GM18873 (cell line): Measurements from ENCODE around the gene CRADD.
"Not testable (repeated sequence)": the region's sequence is repeated elsewhere in the genome, so short reads cannot be mapped to it uniquely, and the experiment has no call there.

ENCODE experiments used
- ATAC-seq: cut with Tn5 transposase; IDR thresholded peaks from one replicate; pipeline ENCODE4 v1.9.1; 2021; ENCODE audit warnings: mild to moderate bottlenecking, moderate library complexity, moderate number of reproducible peaks; ENCODE audit not compliant: unreplicated experiment, low FRiP score

Gene CRADD

DNA sequence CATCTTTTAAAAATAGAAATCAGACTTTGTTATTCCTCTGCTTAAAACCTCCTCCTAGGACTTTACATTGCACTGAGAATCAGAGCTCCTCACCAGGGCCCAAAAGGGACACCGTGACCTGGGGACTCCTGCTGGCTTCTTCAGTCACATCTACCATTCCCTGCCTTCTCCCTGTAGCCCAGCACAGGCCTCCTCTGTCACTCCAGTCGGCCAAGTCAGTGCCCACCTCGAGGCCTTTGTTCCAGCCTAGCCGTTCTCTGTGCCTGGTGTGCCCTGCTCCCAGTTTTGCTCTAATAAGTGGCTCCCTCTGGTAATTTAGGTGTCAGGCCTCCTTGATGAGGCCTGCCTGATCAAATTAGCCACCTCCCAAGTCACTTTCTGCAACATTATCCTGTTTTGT lies 27.4 kb downstream of the CRADD start:
- no peak for ATAC-seq

DNA sequence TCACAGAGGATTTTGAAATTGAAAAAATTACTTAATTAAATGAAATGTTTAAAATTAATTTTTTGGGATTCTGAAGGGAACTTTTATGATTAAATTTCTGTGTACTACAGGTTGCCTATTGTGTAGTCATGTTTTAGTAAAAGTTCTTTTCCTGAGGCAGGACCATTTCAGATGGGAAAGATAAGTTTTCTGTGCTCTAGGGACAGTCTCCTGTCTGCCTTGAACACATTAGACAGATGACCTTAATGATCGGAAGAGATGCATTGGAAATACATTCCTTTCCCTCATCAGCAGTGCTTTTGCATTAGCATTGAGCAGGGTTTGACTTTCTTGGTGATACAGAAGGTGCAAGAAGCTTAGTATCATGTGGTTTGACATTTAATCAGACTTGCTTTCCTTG lies 28.1 kb downstream of the CRADD start:
- ATAC-seq = no peak

DNA sequence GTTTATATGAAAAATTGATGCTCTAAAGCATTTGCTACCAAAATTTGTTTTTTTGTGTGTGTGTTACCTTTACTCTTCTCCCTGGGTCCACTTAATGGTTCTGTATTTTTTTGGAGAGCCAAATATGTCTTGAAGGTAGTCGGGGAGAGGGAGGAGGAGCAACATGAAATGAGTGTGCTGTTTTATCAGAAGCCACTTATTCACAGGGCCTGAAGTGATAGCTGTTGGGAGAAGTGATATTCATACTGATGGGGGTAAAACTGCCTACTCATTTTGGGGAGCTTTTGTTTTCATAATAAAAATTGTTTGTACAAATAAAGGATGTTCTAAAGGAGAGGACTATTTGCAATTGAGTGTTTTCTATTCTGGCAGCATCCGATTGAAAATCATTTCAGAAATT lies 29.2 kb downstream of the CRADD start:
- no peak for ATAC-seq

DNA sequence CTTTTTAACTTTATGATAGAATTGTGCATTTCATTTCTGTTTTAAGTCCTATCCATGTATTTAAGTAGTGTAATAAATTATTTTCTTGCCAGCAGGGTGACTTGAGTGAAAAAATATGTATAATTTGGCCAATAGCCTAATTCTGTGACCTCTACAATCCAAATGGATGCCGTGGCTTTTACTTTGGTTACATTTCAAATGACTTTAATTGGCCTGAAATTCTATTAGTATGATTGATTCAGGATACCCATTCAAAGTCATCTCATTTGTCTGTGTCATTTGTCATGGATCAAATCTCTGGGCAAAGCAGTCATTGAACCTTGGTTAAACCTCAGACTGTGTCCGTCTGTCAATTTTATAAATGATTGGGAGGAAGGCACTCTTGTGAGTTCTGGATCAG lies 29.6 kb downstream of the CRADD start:
- no peak for ATAC-seq

- ATAC-seq = no peak
Measured at GRCh38 chr12:93707836-93708235, 30.7 kb downstream of the CRADD start.

DNA sequence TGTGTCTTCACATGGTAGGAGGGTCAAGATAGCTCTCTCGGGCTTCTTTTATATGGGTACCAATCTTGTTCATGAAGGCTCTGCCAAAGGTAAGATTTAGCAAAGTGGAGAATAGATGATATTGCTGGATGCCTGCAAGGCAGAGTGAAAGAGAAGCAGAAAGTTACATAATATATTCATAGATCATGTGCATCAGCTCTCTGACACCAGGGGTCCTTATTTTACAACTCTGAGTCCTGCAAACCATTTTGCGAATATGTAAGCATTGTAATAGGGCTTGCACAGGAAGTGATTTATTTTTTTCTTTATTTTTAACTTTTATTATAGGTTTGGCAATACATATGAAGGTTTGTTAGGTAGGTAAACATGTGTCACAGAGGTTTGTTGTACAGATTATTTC lies 31.8 kb downstream of the CRADD start:
- no peak for ATAC-seq

DNA sequence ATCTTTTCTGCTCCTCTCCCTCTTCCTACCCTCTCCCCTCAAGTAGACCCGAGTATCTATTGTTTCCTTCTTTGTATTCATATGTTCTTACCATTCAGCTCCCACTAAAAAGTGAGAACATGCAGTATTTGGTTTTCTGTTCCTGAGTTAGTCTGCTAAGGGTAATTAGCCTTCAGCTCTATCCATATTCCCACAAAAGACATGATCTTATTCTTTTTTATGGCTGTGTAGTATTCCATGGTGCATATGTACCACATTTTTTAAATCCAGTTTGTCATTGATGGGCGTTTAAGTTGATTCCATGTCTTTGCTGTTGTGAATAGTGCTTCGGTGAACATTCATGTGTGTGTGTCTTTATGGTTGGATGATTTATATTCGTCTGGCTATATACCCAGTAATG lies 32.2 kb downstream of the CRADD start:
- ATAC-seq = no peak

DNA sequence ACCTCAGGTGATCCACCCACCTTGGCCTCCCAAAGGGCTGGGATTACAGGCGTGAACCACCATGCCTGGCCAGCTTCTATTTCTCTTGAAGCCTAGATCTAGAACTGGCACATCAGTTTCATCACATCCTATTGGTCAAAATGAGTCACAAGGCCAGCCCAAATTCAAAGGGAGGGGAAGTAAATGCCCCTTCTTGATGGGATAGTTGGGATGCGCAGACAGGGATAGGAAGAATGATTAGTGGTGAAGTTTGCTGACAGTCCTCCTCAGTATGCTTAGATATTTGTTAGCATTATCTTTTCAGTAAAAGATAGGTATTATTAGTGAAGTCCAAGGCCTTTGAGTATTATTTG lies 33.4 kb downstream of the CRADD start:
- ATAC-seq = no peak

- ATAC-seq = not testable (repeated sequence)
Measured at GRCh38 chr12:93711502-93711901, 34.3 kb downstream of the CRADD start.

DNA sequence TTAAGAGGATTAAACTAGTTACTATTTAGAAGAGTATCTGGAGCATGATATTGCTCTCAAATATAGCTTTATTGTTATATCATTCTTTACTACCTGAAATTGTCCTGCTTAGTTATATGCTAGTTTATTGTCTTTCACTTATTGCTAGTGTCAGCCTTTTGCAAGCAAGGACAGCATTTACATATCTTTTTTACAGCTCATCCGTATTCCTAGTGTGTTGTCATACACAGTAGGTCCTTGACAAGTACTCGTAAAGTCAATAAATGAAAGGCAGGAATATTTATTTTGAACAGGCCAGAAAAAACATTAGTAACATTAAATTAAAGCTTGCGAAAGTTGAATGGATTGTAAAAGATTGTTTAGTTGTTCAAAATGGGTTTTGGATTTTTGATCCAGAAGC lies 35.0 kb downstream of the CRADD start:
- no peak for ATAC-seq

GRCh38 chr12:93713060-93713459 lies 35.9 kb downstream of the CRADD start:
- no peak for ATAC-seq

DNA sequence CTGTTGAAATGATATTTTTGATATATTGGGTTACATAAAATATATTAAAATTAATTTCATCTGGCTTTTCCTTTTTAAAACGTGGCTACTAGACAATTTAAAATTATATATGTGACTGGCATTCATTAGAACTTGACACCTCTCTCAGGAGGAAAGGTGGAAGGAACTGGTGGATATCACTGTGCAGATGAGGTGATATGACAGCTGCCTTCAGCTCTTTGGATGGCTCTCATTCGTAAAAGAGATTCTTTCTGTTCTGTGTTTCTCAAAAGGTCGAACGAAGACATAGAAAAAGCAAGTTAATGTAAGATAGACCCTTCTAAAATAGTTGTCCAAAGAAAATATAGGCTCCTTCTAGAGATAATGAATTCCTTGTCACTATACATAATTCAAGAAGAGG lies 36.6 kb downstream of the CRADD start:
- ATAC-seq = no peak

GRCh38 chr12:93714382-93714781 lies 37.2 kb downstream of the CRADD start:
- no peak for ATAC-seq

- ATAC-seq = no peak
Measured at GRCh38 chr12:93719710-93720109, 42.5 kb downstream of the CRADD start.

DNA sequence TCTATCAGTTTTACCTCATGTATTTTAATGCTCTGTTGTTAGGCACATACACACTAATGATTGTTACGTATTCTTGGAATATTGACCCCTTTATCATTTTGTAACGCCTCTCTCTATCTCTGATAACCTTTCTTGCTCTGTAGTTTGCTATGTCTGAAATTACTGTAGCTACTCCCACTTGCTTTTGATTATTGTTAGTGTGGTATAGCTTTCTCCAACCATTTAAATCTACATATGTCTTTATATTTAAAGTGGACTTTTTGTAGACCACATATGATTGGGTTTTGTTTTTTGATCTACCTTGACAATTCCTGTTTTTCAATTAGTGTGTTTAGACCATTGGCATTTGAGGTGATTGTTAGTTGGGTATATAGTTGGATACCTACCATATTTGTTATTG lies 43.4 kb downstream of the CRADD start:
- ATAC-seq = no peak

- ATAC-seq = no peak
Measured at GRCh38 chr12:93722179-93722578, 45.0 kb downstream of the CRADD start.

DNA sequence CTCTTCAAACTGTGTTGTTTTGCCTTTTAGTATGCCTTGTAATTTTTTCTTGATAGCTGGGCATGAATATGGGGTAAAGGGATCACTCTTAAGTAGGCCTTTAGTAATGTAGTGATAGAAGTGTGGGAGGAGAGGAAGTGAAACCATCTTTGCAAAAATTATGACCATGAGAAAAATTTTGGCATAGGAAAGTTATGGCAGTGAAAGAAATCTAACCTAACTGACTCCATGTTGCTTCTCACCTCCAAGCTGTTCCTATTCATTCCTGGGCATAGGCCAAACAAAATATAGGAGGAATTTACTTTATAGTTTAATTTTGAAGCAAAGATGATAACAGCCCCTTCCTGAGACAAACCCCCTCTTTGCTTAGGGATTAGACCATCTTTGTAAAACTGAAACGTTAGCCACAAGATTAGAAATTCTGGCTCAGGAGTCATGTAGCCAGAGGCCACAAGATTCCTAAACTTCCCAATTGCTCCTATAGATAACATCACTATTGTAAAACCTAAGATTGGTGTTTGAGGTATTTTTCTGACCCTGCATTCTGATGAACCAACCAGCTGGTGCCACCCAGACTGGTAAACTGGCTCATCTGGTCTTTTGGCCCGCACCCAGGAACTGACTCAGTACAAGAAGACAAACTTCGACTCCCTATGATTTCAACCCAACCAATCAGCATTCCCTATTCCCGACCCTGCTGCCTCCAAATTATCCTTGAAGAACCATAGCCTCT lies 45.8 kb downstream of the CRADD start:
- ATAC-seq = no peak

DNA sequence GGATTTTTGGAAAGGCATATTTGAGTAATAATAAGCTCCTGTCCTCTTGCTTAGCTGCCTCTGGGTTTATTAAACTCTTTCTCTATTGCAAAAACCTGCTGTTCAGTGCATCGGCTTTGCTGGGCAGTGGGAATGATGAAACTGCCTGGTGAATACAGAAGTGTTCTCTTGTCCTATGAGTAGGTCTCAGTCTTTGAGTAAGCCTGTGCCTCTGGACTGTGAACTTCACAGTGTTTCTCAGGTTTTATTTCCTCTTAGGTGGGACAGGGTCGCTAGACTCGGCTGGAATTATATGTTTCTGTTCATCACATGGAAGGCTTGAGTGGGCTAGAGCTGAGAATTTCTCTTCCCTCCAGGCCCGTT lies 46.4 kb downstream of the CRADD start:
- ATAC-seq = no peak

GRCh38 chr12:93725531-93725930 lies 48.4 kb downstream of the CRADD start:
- ATAC-seq = no peak

DNA sequence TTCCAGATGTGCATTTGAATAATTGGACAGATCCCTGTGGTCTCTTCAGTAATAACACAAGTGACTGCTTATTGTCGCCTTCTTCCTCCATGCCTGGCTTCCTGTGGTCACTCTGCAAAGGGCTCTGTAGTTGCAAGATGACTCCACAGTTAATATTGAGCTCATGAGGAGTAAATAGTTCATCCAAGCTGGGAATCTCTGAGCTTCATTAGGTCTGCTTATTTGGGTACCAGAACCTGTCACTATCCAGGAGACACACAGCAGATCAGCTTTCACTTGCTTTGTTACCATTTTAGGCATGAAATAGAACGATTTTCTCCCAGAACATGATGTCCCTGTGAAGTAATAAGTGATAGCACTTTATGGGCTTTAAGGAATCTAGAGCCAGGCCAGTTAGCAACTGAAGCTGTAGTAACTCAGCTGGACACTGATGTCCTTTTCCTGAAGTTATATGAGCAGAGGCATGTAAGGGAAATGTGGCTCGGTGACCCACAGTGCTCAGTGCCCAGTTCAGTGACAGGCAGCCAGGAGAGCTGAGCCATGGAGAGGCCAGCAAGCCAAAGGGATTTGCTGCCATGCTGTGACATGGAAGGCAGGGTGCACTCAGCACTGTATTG lies 50.1 kb downstream of the CRADD start:
- ATAC-seq = peak; percentile 53

DNA sequence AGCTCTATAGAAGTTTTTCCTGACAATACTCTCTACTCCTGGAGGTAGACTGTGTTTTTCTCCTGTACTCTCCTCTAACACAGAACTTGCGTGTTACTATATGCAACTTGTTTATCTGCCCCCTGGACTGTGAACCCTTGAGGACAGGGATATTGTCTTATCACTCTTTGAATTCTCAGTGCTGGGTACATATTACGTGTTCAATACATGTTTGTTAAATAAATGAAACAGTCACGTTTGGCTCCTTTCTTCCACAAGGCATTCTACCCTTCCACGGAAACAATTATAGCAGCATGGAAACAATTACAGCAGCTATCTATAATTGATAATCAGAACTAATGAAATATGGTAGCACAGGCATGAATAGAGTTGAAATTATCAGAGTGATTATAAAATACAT lies 50.7 kb downstream of the CRADD start:
- ATAC-seq = no peak

- no peak for ATAC-seq
Measured at GRCh38 chr12:93729934-93730333, 52.8 kb downstream of the CRADD start.

DNA sequence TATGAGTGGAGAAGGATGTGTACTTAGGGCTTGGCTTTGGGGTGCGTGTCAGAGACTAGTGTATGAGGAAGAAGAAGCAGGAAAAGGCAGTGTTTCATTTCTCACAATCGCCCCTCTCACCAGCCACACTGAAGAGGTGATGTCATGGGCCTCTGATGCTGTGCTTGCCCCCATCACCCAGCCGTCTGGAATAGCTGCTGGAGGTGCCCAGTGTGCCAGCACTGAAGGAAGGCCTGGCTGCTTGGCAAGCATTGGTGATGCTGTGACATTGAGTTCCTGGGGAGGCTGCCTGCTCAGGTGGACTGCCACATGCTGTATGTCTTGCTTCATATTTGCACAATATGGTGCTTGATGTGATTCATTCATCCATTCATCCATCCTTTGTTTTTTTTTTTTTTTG lies 56.2 kb downstream of the CRADD start:
- ATAC-seq = no peak
